IPS-18c (cell line): ENCODE data around the gene SCN9A.

Experiments
- H3K4me3 ChIP-seq: 2 replicates; pipeline ENCODE4 v1.7.0; 2013; ENCODE audit warnings: low read depth, mild to moderate bottlenecking, low read length, moderate library complexity; ENCODE audit not compliant: insufficient read depth
- H3K9me3 ChIP-seq: one replicate; pipeline ENCODE4 v1.6.1; 2013; ENCODE audit warnings: mild to moderate bottlenecking, low read length, moderate library complexity; ENCODE audit not compliant: control insufficient read depth, insufficient read depth

Gene SCN9A

GRCh38 chr2:166179201-166179600, 196.5 kb downstream of the SCN9A start:
- Histone ChIP-seq H3K9me3 (no peaks in the 10 kb centered on the region), H3K4me3 (no peak overlapping the region)

- Histone ChIP-seq H3K4me3 (no peak overlapping the region), H3K9me3 (no peaks in the 10 kb centered on the region)
Measured at GRCh38 chr2:166173263-166173662, 202.5 kb downstream of the SCN9A start.

- Histone ChIP-seq H3K4me3 (no peak overlapping the region), H3K9me3 (no peaks in the 10 kb centered on the region)
Measured at GRCh38 chr2:166171216-166171615, 204.5 kb downstream of the SCN9A start.

- H3K4me3 ChIP-seq: no peak overlapping the region
- no peaks in the 10 kb centered on the region for H3K9me3 ChIP-seq
Measured at GRCh38 chr2:166170356-166170755, 205.4 kb downstream of the SCN9A start.

GRCh38 chr2:166167449-166167848, 208.3 kb downstream of the SCN9A start:
- Histone ChIP-seq H3K4me3 (no peak overlapping the region), H3K9me3 (no peaks in the 10 kb centered on the region)

- Histone ChIP-seq H3K9me3 (no peaks in the 10 kb centered on the region), H3K4me3 (no peak overlapping the region)
Measured at GRCh38 chr2:166163775-166164174, 212.0 kb downstream of the SCN9A start.

- Histone ChIP-seq H3K9me3 (no peaks in the 10 kb centered on the region), H3K4me3 (no peak overlapping the region)
Measured at GRCh38 chr2:166158546-166158945, 217.2 kb downstream of the SCN9A start.

- H3K9me3 ChIP-seq: no peaks in the 10 kb centered on the region
- H3K4me3 ChIP-seq: no peak overlapping the region
Measured at GRCh38 chr2:166157578-166157977, 218.2 kb downstream of the SCN9A start.

- H3K9me3 ChIP-seq: no peaks in the 10 kb centered on the region
- H3K4me3 ChIP-seq: no peak overlapping the region
Measured at GRCh38 chr2:166156985-166157490, 218.7 kb downstream of the SCN9A start.

- H3K9me3 ChIP-seq: no peaks in the 10 kb centered on the region
- H3K4me3 ChIP-seq: no peak overlapping the region
Measured at GRCh38 chr2:166155589-166155988, 220.2 kb downstream of the SCN9A start.

GRCh38 chr2:166154685-166155338, 220.9 kb downstream of the SCN9A start:
- Histone ChIP-seq H3K4me3 (no peak overlapping the region), H3K9me3 (no peaks in the 10 kb centered on the region)

GRCh38 chr2:166152064-166152463, 223.7 kb downstream of the SCN9A start:
- Histone ChIP-seq H3K4me3 (no peak overlapping the region), H3K9me3 (no peaks in the 10 kb centered on the region)

GRCh38 chr2:166148500-166149400, 227.0 kb downstream of the SCN9A start:
- H3K4me3 ChIP-seq: no peak overlapping the region
- H3K9me3 ChIP-seq: no peaks in the 10 kb centered on the region

GRCh38 chr2:166147883-166148282, 227.9 kb downstream of the SCN9A start:
- H3K9me3 ChIP-seq: no peaks in the 10 kb centered on the region

More at GRCh38 chr2:166147883-166148282, 227.9 kb downstream of the SCN9A start:
- H3K4me3 ChIP-seq: no peak overlapping the region
